HG02623 (cell line): Measurements from ENCODE around the gene TGFA.
"Not testable (repeated sequence)": the region's sequence is repeated elsewhere in the genome, so short reads cannot be mapped to it uniquely, and the experiment has no call there.

ENCODE experiments used
- ATAC-seq: cut with Tn5 transposase; IDR thresholded peaks from one replicate; pipeline ENCODE4 v1.9.1; 2021; ENCODE audit warnings: moderate library complexity; ENCODE audit not compliant: unreplicated experiment

Gene TGFA

DNA sequence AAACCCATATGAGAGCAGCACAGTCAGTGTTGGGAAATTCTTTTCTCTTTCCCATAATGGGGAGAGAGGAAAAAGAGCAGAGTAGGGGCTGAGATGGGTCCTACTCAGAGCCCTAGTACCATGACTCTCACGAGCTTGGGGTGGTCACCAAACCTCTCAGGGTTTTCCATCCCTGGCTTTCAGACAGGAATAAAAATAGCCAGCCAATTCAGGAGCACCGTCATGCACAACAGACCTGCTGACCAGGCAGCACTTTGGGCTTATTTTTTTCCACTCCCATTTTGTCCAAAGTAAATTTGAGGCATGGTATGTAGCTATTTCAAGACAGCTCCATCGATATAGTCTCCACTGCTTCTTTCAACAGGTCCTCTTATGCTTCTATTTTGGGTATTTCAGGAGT, 86.4 kb downstream of the TGFA start:
- no peak for ATAC-seq

DNA sequence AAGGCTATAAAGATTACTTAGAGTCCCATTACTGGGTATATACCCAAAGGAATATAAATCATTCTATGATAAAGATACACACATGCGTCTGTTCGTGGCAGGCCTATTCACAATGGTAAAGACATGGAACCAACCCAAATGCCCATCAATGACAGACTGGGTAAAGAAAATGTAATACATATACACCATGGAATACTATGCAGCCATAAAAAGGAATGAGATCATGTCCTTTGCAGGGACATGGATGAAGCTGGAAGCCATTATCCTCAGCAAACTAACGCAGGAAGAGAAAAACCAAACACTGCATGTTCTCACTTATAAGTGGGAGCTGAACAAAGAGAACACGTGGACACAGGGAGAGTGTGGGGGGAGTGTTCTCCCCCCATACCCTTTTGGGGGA, 87.0 kb downstream of the TGFA start:
- not testable (repeated sequence) for ATAC-seq

DNA sequence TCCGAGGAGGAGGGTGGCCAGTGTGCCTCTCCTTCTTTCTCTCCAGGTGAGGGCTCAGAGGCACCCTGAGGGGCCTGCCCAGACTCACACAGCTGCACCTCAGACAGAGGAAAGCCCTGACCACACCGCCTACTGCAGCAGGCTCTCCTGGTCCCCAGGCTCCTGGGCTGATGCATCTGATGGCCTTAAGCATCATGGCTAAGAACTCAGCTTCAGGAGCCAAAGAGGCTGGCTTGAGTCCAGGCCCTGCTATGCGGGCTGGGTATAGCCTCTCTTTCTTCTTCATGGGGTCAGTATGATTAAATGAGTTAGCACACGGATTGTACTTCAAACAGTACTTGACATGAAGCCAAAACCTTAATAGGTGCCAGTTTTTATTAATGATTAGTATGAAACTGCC, 89.6 kb downstream of the TGFA start:
- ATAC-seq = no peak

DNA sequence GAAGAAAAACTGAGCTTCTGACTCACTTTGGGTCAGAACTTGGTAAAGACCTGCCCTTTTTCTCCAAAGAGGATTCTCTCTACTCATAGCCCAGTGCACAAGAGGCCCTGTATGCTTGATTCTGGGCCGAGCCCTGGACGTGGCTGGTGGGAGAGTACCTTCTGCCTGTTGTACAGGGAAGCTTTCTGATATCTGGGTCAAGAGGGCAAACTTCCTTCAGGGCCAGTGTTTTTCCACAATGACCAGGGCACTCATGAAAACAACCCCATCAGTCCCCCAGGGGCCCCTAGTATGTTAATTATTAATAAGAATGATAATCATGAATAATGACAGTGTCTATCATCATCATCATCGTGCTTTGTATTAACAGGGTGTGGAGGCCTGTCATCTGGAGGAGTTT, 90.0 kb downstream of the TGFA start:
- ATAC-seq = no peak

DNA sequence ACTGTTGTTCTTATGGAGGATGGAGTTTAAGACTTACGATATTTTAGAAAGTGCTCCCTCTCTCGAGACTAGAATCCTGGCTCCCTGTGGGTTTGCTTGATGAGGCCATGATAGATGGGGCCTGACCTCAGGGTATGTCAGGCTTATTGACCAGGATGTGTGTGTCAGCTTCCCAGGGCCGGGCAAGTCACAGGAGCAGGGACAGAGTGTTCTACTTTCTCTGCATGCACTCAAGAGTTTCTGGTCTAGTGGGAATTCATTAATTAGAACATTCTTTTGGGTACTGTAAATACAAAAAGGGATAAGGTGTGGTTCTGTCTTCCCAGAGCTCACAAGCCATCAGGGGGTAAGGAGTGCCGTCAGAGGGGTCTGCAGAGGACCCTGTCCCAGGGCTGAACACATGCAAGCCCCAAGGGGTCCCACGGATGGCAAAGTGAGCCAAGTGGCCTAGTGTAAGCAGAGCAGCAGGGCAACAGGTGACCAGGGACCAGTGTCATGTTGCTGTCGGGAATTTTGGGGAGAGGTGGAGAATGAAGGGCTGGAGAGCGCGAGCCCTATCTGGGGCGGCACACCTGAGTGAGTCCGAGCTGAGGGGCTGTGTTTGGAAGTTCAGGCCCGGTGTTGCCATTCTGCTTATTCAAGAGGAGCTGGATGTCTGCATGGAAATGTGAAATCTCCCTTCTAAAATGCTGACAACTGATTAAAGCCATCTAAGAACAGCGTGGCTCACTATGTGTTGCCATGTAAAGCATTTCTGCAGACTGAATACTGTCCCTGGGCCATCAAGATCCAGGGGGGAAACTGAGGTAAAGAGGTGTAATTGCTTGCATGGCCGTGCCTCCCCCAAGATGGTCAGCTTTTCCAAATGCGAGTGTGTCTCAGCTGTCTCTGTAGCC, 91.4 kb downstream of the TGFA start:
- ATAC-seq = no peak

DNA sequence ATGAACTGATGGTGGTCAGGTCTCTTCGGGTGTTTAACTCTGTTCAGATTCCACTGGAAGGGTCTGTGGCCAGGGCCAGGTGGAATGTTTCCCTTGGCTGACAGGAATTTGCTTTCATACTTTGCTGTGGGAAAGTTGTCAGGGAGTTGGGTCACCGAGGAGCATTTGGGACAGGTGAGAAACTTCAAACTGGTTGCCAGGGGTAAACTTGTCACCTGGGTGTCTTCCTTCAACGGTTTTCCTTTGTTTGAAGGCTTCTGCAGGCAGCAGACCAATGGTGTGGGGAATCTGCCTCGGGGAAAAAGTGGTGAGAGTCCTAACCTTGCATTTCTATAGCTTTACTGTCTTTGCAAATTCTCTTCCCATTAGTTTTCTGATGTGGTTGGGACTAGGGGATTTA, 92.2 kb downstream of the TGFA start:
- no peak for ATAC-seq

DNA sequence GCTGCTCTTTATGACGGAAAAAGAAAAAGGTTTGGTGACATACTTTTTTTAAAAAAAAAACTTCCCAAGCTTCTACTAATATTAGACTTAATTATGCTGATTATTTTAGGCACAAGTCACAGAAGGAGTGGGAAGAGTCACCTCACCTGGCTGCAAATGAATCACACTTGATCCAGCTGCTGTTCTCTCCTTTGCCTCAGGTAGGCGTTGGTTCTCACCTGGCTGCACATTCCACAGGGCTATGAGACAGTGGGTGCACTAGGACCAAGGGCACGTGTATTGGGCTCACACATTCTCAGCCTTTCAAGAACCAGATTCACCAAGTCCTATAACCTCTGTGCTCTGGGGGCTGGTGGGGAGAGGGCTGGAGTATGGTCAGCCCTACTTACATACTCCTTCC, 93.3 kb downstream of the TGFA start:
- ATAC-seq = no peak

DNA sequence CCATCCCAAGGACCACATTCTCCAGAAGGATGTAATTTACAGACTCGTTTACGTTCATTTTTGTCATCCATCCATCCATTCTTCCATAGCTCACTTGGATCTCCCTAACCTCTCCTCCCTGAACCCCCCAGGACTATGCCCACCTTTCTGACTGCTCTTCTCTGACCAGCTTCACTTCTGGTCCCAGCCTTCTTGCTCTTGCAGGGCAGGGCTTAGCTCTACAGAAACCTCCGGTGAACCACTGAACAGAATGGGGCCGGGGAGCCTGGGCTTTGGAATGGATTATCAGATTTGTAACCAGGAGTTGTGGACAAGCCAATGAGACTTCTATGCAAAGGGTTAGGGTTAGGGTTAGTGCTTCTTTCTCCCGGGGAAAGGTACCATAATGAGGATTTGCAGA, 95.0 kb downstream of the TGFA start:
- no peak for ATAC-seq

DNA sequence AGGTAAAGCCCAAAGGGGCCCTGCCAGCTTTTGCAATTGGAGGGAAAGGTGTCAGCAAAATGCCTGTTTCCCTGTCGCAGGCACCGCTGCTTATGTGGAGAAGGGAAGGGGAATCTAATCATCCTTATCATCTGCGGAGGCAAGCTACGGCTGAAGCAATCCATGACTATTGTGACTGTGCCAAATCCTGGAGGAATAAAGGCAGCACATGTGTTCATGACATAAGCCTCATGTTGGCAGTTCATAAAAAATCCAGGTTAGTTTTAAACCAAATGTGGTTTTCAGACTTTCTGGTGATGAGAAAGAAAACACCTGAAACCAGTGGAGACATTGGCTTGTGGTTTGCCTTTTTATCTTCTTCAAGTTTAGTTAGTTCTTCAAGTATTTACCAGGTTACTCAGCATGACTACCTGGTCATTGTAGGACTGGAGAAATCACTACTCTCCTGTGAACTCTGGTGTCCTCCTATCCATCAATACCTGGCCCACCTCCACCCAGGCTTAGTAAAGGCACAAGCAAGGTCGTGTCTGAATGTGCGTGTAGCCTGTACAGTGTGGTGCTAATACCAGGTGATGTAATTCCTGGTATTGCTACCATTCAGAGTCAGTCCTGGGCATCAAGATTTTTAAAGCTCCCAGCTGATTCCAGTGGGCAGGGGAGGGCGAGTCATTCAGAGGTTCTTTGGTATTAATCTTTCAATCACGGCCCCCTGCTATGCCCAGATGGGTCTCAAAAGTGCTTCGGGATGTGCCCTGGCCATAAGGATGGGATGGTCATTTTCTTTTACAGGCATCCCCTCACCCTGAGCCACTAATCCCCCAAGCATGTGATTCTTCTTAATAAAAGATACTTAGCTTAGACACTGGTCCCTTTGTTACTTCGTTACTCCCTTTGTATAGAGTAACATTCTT, 96.8 kb downstream of the TGFA start:
- ATAC-seq = no peak

DNA sequence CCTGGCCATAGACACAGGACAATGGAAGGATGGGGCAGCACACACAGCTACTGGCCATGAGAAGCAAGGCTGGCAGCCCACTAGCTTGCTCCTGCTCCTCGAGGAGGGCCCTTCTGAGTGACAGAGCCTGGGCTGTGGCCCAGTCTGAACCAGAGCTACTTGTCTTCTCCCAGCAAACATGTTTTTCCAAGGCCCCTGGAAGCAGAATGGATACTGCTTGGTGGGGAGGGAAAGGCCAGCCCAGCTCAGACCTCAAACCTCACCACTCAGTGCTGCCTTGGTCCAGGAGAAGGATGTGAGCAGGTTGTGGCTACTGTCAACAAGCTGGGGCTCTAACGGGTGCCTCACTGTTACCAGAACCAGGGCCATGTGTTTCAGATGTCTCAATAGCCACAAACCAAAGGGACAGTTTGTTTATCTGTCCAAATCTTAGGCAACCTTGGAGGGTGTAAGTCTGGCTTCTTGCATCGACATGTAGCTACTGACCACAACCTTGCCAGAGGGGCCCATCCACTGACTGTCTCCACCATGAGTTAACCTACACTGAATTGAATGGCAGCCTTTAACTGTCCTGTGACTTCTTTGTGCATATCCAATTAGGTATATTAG, 98.6 kb downstream of the TGFA start:
- no peak for ATAC-seq

DNA sequence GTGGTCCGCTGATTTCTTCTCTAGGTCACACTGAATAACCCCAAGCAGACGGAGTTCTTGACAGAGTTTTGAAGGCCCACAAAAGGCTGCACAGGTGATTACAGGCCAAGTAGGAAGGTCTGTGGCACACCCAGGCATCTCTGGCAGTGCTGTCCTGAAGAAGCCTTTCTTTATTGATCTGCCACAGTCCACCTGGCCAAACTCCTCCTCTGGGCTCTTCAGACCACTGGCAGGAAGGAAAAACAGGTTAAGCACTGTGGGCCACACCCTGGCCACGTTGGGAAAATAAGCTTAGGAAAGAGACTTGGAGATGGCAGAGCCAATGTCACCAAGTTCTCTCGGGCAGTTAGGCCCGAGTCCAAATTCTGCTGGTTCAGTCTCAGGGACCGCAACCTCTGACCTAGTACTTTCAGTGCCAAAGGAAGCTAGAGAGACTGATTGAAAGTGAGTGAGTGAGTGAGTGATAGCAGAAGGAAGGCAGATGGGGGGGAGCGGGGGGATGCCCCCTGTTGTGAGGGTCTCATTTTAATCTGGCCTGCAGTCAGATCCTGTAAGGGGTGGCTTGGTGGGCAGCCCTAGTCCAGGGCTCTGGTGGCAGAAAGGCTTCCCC, 102.9 kb downstream of the TGFA start:
- no peak for ATAC-seq

DNA sequence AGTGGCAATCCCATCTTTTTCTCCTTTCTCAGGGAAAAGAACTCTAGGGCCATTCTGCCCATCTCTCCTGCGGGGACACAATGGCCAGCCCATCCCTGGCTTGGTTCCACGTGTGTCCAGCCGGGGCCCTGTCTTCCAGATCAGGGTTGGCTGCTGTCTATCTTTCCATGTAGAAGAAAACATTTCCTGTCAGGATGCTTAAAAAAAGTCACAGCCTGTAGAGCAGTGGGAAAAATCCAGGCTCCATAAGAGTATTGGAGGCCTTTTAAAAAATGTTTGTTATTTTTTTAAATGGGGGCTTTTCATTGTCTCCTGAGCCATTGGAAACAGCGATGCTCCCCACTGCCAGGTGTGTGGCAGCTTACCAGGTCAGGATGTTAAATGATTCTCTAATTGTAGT, 105.6 kb downstream of the TGFA start:
- ATAC-seq = no peak

DNA sequence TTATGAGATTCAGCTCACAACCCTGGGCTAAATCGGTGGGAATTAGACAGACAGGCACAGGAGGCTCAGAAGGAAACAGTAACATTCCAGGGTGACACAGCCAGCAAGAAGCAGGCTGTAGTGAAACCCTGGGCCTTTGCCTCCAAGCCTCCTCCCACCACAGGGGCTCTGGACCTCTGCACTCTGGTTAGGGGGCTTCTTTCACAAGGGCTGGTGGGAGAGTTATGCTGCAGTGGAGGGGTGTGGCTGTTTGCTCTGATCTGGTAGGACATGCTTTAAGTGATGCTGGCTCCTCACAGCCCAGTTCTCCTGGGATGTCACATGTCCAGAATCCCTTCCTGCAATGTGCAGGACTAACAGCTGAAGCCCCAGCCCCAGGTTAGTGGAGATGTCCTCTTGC, 109.9 kb downstream of the TGFA start:
- no peak for ATAC-seq

DNA sequence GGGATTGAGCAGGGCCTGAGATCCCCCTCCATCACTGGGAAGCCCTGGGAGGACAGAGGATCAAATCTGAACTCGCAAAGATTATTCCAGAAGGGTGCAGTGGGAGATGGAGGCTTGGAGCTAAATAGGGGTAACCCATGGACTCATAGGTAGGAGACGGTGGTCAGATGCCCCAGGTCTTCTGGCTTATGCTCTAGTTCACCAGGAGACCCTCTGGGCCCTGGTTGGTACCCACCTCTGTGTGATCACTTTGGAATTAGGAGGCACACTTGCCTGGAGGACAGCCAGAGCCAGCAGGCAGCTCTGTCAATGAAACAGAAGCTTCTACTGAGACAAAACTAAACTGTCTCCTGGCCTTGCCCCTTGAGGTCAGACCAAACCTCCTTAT, 110.6 kb downstream of the TGFA start:
- ATAC-seq = no peak

DNA sequence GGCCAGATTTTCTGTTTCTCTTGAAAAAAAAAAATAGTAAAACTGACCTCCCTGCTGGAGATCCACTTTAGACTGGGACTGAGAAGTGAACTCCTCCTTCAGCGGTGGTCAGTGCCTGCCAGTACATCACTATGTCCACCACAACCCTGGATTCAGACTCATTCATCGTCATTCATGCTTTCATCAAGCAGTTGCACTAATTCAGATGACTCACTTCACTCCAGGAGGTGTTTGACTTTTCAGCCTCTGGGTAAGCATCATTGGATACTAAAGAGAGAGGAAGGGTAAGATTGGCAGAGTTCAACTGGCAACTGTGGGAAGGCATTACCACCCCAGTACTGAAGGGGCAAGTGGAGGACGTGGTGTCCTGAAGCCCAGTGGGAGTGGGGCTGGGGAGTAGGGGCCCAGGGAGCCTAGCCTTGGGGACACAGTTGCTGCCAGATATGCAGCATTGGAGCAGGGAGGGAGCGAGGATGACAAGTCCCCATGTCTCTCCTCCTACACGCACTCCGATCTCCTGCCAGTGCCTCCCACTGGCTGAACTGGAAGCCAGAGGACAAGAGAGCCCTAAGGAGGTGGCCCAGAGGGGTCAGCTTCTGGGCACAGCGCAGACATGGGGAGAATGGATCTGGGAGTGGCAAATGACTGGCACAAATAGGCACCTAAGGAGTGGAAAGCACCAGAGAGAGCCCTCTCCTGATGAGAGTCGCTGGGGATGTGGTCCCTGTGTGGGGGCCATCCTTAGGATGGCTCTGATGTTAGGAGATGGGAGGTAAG, 111.1 kb downstream of the TGFA start:
- no peak for ATAC-seq

DNA sequence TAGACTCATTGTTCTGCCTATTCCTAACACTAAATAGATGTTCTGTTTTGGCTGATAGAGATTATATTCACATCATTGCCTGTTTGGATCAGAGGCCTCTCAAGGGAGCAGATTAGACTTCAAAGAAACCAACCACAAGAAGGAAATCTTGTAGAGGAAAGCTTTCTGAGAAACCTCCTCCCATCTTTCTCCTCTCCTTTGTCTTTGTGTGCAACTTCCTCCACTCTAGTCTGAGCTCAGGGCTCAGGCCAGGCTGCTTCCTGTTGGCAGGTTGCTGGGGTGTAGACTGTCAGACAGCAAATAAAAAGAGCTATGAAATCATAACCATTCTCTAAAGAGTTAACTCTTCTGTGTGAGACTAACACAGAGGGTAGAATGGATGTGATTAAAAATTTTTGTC, 113.0 kb downstream of the TGFA start:
- ATAC-seq = no peak

DNA sequence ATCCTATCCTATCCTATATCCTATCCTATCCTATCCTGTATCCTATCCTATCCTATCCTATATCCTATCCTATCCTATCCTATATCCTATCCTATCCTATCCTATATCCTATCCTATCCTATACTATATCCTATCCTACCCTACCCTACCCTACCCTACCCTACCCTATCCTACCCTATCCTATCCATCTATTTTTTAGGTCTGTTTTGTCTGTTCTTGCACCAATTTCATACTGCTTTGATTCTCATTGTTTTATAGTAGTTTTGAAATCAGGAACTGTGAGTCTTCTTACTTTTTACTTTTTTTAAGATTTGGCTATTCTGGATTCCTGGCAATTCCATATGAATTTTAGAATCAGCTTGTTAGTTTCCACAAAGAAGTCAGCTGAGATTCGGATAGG, 118.5 kb downstream of the TGFA start:
- ATAC-seq = no peak

DNA sequence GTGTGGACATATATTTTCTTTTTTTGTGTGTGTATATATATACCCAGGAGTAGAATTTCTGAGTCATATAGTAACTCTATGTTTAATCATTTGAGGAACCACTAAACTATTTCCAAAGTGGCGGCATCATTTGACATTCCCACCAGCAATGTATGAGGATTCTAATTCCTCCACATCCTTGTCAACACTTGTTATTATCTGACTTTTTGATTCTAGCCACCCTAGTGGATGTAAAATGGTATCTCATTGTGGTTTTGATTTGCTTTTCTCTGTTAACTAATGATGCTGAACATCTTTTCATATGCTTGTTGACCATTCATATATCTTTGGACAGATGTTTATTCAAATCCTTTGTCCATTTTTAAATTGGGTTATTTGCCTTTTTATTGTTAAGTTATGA, 120.3 kb downstream of the TGFA start:
- no peak for ATAC-seq

DNA sequence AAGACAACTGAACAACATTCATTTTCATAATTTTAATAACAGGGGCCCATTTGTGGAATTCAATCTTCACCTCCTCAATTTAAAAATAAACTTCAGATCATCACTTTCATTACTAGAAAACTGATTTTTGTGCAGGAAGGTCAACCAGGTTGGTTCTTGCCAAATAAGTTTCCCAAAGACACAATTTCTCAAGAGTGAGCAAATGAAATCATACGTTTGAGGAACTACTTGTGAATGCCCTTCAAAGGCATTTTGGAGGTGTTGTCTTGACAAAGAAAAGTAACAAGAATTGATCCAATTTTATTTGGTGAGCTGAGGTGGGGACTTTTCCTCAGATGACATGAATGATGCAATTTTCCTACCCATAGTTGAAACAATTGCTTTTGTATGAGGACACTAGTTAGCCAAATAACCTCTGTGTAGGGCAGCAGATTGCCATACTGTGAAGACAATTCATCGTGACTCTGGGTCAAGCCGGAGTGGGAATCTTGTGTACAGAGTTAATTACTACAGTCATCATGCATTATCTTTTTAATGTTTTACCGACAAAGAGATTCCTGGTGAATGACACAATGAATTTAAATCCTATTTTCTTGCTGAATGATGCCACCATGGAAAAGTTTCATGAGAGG, 121.8 kb downstream of the TGFA start:
- no peak for ATAC-seq

DNA sequence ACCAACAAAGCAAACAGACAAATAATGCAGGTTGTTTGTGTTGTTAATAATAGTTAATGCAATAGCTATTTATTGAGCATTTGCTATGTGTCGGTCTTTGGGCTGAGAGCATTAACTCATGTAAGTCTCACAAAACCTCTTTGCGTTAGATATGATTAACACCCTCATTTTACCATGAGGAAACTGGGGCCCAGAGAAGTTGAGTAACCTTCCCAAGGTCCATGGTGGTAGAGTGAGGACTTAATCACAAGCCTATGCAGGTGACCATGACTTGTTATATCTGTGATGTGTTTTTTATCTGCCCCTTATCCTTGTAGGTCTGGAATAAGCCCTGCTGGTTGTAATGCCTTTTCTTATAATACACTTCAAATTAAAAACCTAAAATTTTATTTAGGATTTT, 127.3 kb downstream of the TGFA start:
- ATAC-seq = no peak
